HepG2 (cell line): ENCODE results near the gene CSRNP3. TPM values are rescaled to one million over a fixed set of nuclear protein-coding genes. Genes with fewer than 3 reads are reported as not detected.

ENCODE experiments used
- ATAC-seq: fragments of 200-7000 bp; cut with Tn5 transposase; 3 replicates; pipeline ENCODE4 v1.9.1; 2020; ENCODE audit warnings: mild to moderate bottlenecking, moderate library complexity
- BruUV-seq: library from RNA; stranded (reverse); fragments of 400-500 nt; replicated peaks from 2 replicates; lab custom pipeline; 2021; lab: Mats Ljungman, UMichigan
- CTCF ChIA-PET: fragments of 300-600 bp; formaldehyde crosslinking; extraction: SDS; loops from one replicate; lab custom pipeline; 2021; ENCODE audit warnings: low total read pairs, inconsistent platforms, low intra/inter-chr PET ratio; lab: Yijun Ruan, JAX
- POLR2A ChIA-PET: fragments of 350-600 bp; sonication (Branson Sonifier 250); formaldehyde crosslinking; loops from one replicate; lab custom pipeline; 2020; ENCODE audit warnings: antibody characterized with exemption, inconsistent platforms; lab: Yijun Ruan, JAX
- DNase-seq: peaks from one replicate; pipeline ENCODE4 v3.0.0-alpha.2; 2015; ENCODE audit warnings: low spot score
- FAIRE-seq: peaks from 3 replicates; lab custom pipeline; 2011; peaks lifted over from hg19 to GRCh38; lab: Jason Lieb, UNC
- H2AFZ ChIP-seq: one replicate; pipeline ENCODE4 v1.6.1; 2011; ENCODE audit warnings: low read length, inconsistent platforms
- H3K27ac ChIP-seq: fragments of 300-600 bp; 3 replicates; pipeline ENCODE4 v1.8.0; 2011; ENCODE audit warnings: mixed run types, mild to moderate bottlenecking, mixed read lengths, low read length, inconsistent platforms; ENCODE audit not compliant: insufficient read depth; ENCODE audit errors: extremely low read length
- H3K27me3 ChIP-seq, 2 experiments: fragments of 200-600 bp in 1 of 2; 2 replicates in 1 of 2; 3 replicates in 1 of 2; pipeline versions ENCODE4 v1.6.0 to v1.8.0; 2011; ENCODE audit warnings: low read length in 2 of 2, mild to moderate bottlenecking in 2 of 2, moderate library complexity in 2 of 2, inconsistent platforms in 1 of 2; ENCODE audit not compliant: insufficient read depth in 2 of 2, control insufficient read depth in 1 of 2
- H3K36me3 ChIP-seq, 2 experiments: fragments of 200-600 bp in 1 of 2; replicated peaks in 1 of 2; 2 replicates in 1 of 2; 3 replicates in 1 of 2; pipeline versions ENCODE4 v1.5.1 to v1.8.0; 2011; ENCODE audit warnings: low read length in 2 of 2, inconsistent platforms in 1 of 2; ENCODE audit not compliant: insufficient read depth in 2 of 2, control insufficient read depth in 1 of 2
- H3K4me1 ChIP-seq: 2 replicates; pipeline ENCODE4 v1.5.1; 2012; ENCODE audit warnings: low read length, inconsistent platforms; ENCODE audit not compliant: insufficient read depth
- H3K4me2 ChIP-seq: 2 replicates; pipeline ENCODE4 v1.6.0; 2011; ENCODE audit warnings: low read depth, low read length, inconsistent platforms
- H3K4me3 ChIP-seq, 3 experiments: fragments of 200-600 bp in 1 of 3; sonication (generic), shearing (Covaris generic) in 1 of 3; replicated peaks in 1 of 3; 2 replicates each; pipeline ENCODE4 v1.5.1; 2011 to 2016; ENCODE audit warnings: low read length in 3 of 3, inconsistent platforms in 2 of 3, low read depth in 2 of 3, mild to moderate bottlenecking in 2 of 3, control low read depth in 1 of 3, mixed read lengths in 1 of 3; ENCODE audit not compliant: insufficient read depth in 1 of 3
- H3K79me2 ChIP-seq: one replicate; pipeline ENCODE4 v1.6.1; 2011; ENCODE audit warnings: low read length, inconsistent platforms; ENCODE audit not compliant: insufficient read depth
- H3K9ac ChIP-seq: 2 replicates; pipeline ENCODE4 v1.6.0; 2011; ENCODE audit warnings: mild to moderate bottlenecking, low read depth, low read length, inconsistent platforms; ENCODE audit not compliant: insufficient read depth
- H3K9me3 ChIP-seq: 2 replicates; pipeline ENCODE4 v1.5.1; 2012; ENCODE audit warnings: mild to moderate bottlenecking, low read length
- H4K20me1 ChIP-seq: 2 replicates; pipeline ENCODE4 v1.6.0; 2011; ENCODE audit warnings: inconsistent platforms, mild to moderate bottlenecking, low read length, moderate library complexity; ENCODE audit not compliant: insufficient read depth
- ARNT2 ChIP-seq: sonication (generic); formaldehyde crosslinking; IDR thresholded peaks from 2 replicates; pipeline ENCODE4 v1.8.0; 2022; ENCODE audit warnings: mild to moderate bottlenecking, low read depth, missing genetic modification reagents, moderate library complexity
- CENPBD1 ChIP-seq: sonication (generic); formaldehyde crosslinking; IDR thresholded peaks from 2 replicates; pipeline ENCODE4 v1.8.0; 2022; ENCODE audit warnings: missing genetic modification reagents, low read depth, mild to moderate bottlenecking, borderline replicate concordance
- GMEB2 ChIP-seq: IDR thresholded peaks from 2 replicates; pipeline ENCODE4 v1.6.1; 2016; ENCODE audit warnings: missing biosample characterization, missing genetic modification reagents, low read depth
- KDM5B ChIP-seq: sonication (generic); formaldehyde crosslinking; IDR thresholded peaks from 2 replicates; pipeline ENCODE4 v1.4.0; 2020; ENCODE audit warnings: missing genetic modification reagents, mild to moderate bottlenecking, borderline replicate concordance
- NCOR1 ChIP-seq: fragments of 200-600 bp; sonication (generic); IDR thresholded peaks from 2 replicates; pipeline ENCODE4 v1.7.0; 2017; ENCODE audit warnings: antibody characterized with exemption, low read length, borderline replicate concordance
- PBX3 ChIP-seq: sonication (generic); formaldehyde crosslinking; IDR thresholded peaks from 2 replicates; pipeline ENCODE4 v1.8.1; 2023; ENCODE audit warnings: missing genetic modification reagents, inconsistent platforms, borderline replicate concordance
- PCBP1 ChIP-seq: fragments of 200-400 bp; formaldehyde crosslinking; IDR thresholded peaks from 2 replicates; pipeline ENCODE4 v1.6.1; 2017; ENCODE audit warnings: mild to moderate bottlenecking, low read depth, low read length, borderline replicate concordance
- RFXANK ChIP-seq: IDR thresholded peaks from 2 replicates; pipeline ENCODE4 v1.6.1; 2016
- THAP9 ChIP-seq: sonication (generic); formaldehyde crosslinking; IDR thresholded peaks from 2 replicates; pipeline ENCODE4; 2020; ENCODE audit warnings: missing genetic modification reagents, mild to moderate bottlenecking, borderline replicate concordance
- TOPORS ChIP-seq: sonication (generic); formaldehyde crosslinking; IDR thresholded peaks from 2 replicates; pipeline ENCODE4 v1.8.0; 2023; ENCODE audit warnings: mild to moderate bottlenecking, missing genetic modification reagents
- ZNF577 ChIP-seq: sonication (generic); formaldehyde crosslinking; IDR thresholded peaks from 2 replicates; pipeline ENCODE4 v1.4.0; 2020; ENCODE audit warnings: mild to moderate bottlenecking, low read depth, missing genetic modification reagents, borderline replicate concordance
- ZNF775 ChIP-seq: sonication (generic); formaldehyde crosslinking; IDR thresholded peaks from 2 replicates; pipeline ENCODE4 v1.4.0; 2020; ENCODE audit warnings: missing genetic modification reagents, mild to moderate bottlenecking, moderate library complexity, borderline replicate concordance
- ZNF790 ChIP-seq: sonication (generic); formaldehyde crosslinking; IDR thresholded peaks from 2 replicates; pipeline ENCODE4 v1.8.0; 2022; ENCODE audit warnings: missing genetic modification reagents, mild to moderate bottlenecking, borderline replicate concordance
- ZNF879 ChIP-seq: sonication (generic); formaldehyde crosslinking; IDR thresholded peaks from 2 replicates; pipeline ENCODE4 v1.8.1; 2023; ENCODE audit warnings: missing genetic modification reagents
- whole genome bisulfite sequencing: methylation state at CpG from one replicate; pipeline ENCODE4 v1.1.6; 2017; ENCODE audit warnings: low lambda C conversion rate; 5-methylcytosine and 5-hydroxymethylcytosine counted together
- in situ Hi-C: cut with HindIII; loops from 2 replicates; pipeline ENCODE4 v1.10.0; 2017; ENCODE audit warnings: low pct_unique_long_range_greater_than_20kb; ENCODE audit not compliant: extremely low pct_ligation_motif_present
- intact Hi-C: fragments of 100-400 bp; cut with micrococcal nuclease; formaldehyde crosslinking; loops from one replicate; pipeline ENCODE4 v1.10.0; 2022; ENCODE audit not compliant: unreplicated experiment
- polyA plus RNA-seq, 8 experiments: library from polyadenylated mRNA; depleted of rRNA in 3 of 8; stranded (reverse) in 7 of 8; unstranded in 1 of 8; fragments of >200 nt; fragmentation: Illumina TruSeq in 4 of 8; extraction: Trizol in 4 of 8; gene quantifications; 2 replicates each; pipeline versions ENCODE4 v1.2.1 to v1.2.3, GENCODE V29; 2011 to 2016; ENCODE audit warnings: low read depth in 4 of 8, missing spikeins in 1 of 8, mixed read lengths in 1 of 8; ENCODE audit not compliant: insufficient read depth in 1 of 8
- total RNA-seq, 5 experiments: library from RNA; depleted of rRNA; stranded (reverse); fragments of >200 nt; fragmentation: Illumina TruSeq; extraction: Trizol; gene quantifications; 2 replicates each; pipeline ENCODE4 v1.2.3, GENCODE V29; 2016; ENCODE audit warnings: low read depth in 1 of 5

Gene CSRNP3
- total and polyA plus RNA-seq, 2 of the 13 experiments (the other 11 are each of a cell fraction or from before 2014, with no cell fraction given): not detected

GRCh38 chr2:165576409-165577154, 107.1 kb downstream of the CSRNP3 start:
- WGBS: under 1% methylated on average over 3 of the region's 3 CpGs
- ChIA-PET POLR2A (no interaction called here), CTCF (no interaction called here)
- no peak for TF ChIP-seq RFXANK (CRISPR knock-in tag)
- no peak for TF ChIP-seq ZNF790
- no peak for TF ChIP-seq ZNF775 (CRISPR knock-in tag)
- TF ChIP-seq ZNF577: no peak
- no peak for TF ChIP-seq PBX3
- TF ChIP-seq TOPORS (CRISPR knock-in tag): no peak
- no peak for TF ChIP-seq KDM5B
- TF ChIP-seq ARNT2 (CRISPR knock-in tag): no peak
- TF ChIP-seq THAP9 (CRISPR knock-in tag): no peak
- no peak for TF ChIP-seq GMEB2 (CRISPR knock-in tag)
- TF ChIP-seq ZNF879 (CRISPR knock-in tag): no peak
- no peak for TF ChIP-seq CENPBD1 (CRISPR knock-in tag)
- TF ChIP-seq NCOR1: no peak
- no peak for TF ChIP-seq PCBP1
- Histone ChIP-seq H3K4me2 (no peak overlapping the region), H3K36me3 (no peaks in the 10 kb centered on the region), H3K79me2 (no peaks in the 10 kb centered on the region), H3K27me3 (no peaks in the 10 kb centered on the region), H3K27ac (no peak overlapping the region), H3K4me3 (no peak overlapping the region), H3K4me1 (peaks cover 14% of the 10 kb centered on the region), H3K9ac (no peak overlapping the region), H2AFZ (no peak overlapping the region), H3K9me3 (no peaks in the 10 kb centered on the region), H4K20me1 (no peaks in the 10 kb centered on the region)
- no peak for FAIRE-seq
- in situ Hi-C loops: no loop called here
- no peak for DNase-seq
- BruUV-seq: no TSS peak
- no peak for ATAC-seq
- intact Hi-C loops: loop anchor here (10.0 kb wide), 1 partner anchor 298 kb away; no protein-coding TSS in a partner anchor
